Measurements from ENCODE around the gene DEXI. TPM values are rescaled to one million over a fixed set of nuclear protein-coding genes. Genes with fewer than 3 reads are reported as not detected.

DEXI gene
- total and polyA plus RNA-seq, 2 of the 13 experiments (the other 11 are each of a cell fraction or from before 2014, with no cell fraction given), result 51.5 to 70.4 TPM

DNA sequence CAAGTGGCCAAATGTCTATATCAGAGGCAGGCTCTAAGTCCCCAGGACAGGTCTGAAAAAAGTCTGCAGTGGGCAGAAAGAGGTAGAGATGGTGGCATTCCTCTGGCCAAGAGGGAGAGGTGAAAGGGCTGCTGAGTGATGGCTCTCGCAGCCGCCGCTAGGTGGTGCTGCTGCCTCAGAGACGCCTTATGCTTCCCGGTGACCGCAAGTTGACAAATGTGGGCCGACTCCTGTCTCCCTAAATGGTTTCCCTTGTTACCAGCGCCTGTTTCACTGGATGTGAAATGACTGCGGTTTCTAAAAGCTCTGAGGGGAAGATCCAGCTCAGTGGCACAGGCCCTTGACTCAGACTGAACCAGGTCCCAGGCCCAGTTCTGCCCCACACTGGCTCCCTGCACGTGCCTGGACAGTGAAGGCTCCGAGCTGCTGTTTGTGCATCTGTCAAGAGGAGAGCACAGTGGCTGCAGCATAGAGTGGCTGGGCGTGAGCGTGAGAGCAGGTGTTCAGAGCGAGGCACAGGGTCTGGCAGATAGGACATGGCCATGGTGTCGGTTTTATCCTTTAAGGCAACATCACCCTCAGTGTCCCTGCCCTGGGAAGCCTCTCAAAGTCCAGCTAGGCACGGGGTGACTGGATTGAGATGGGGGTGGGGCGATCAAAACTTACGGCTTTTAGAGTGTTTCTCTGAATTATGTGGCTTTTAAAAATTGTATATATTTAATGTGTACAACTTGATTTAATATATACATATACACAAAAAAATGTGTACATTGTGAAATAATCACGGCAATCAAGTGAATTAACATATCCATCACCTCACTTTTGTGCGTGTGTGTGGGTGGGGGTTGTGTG is 22.0 kb upstream of the DEXI start (continued):
- TF ChIP-seq, protein P1, sequence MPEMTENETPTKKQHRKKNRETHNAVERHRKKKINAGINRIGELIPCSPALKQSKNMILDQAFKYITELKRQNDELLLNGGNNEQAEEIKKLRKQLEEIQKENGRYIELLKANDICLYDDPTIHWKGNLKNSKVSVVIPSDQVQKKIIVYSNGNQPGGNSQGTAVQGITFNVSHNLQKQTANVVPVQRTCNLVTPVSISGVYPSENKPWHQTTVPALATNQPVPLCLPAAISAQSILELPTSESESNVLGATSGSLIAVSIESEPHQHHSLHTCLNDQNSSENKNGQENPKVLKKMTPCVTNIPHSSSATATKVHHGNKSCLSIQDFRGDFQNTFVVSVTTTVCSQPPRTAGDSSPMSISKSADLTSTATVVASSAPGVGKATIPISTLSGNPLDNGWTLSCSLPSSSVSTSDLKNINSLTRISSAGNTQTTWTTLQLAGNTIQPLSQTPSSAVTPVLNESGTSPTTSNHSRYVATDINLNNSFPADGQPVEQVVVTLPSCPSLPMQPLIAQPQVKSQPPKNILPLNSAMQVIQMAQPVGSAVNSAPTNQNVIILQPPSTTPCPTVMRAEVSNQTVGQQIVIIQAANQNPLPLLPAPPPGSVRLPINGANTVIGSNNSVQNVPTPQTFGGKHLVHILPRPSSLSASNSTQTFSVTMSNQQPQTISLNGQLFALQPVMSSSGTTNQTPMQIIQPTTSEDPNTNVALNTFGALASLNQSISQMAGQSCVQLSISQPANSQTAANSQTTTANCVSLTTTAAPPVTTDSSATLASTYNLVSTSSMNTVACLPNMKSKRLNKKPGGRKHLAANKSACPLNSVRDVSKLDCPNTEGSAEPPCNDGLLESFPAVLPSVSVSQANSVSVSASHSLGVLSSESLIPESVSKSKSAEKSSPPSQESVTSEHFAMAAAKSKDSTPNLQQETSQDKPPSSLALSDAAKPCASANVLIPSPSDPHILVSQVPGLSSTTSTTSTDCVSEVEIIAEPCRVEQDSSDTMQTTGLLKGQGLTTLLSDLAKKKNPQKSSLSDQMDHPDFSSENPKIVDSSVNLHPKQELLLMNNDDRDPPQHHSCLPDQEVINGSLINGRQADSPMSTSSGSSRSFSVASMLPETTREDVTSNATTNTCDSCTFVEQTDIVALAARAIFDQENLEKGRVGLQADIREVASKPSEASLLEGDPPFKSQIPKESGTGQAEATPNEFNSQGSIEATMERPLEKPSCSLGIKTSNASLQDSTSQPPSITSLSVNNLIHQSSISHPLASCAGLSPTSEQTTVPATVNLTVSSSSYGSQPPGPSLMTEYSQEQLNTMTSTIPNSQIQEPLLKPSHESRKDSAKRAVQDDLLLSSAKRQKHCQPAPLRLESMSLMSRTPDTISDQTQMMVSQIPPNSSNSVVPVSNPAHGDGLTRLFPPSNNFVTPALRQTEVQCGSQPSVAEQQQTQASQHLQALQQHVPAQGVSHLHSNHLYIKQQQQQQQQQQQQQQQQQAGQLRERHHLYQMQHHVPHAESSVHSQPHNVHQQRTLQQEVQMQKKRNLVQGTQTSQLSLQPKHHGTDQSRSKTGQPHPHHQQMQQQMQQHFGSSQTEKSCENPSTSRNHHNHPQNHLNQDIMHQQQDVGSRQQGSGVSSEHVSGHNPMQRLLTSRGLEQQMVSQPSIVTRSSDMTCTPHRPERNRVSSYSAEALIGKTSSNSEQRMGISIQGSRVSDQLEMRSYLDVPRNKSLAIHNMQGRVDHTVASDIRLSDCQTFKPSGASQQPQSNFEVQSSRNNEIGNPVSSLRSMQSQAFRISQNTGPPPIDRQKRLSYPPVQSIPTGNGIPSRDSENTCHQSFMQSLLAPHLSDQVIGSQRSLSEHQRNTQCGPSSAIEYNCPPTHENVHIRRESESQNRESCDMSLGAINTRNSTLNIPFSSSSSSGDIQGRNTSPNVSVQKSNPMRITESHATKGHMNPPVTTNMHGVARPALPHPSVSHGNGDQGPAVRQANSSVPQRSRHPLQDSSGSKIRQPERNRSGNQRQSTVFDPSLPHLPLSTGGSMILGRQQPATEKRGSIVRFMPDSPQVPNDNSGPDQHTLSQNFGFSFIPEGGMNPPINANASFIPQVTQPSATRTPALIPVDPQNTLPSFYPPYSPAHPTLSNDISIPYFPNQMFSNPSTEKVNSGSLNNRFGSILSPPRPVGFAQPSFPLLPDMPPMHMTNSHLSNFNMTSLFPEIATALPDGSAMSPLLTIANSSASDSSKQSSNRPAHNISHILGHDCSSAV (CRISPR knock-in tag; IDR thresholded peaks at IDR 0.05; ENCODE audit: borderline replicate concordance), result no peak
- peak; percentile 86 for TF ChIP-seq MXD4 (CRISPR knock-in tag; IDR thresholded peaks at IDR 0.05)
- 0 out of 2 replicates have a peak, but pooled peaks have one; percentile 40 for TF ChIP-seq MTF2 (CRISPR knock-in tag; IDR thresholded peaks at IDR 0.05; ENCODE audit: borderline replicate concordance)
- no peak for TF ChIP-seq NR3C1 (CRISPR knock-in tag; IDR thresholded peaks at IDR 0.05)
- TF ChIP-seq PPARG (CRISPR knock-in tag; conservative IDR thresholded peaks at IDR 0.05), result no peak
- TF ChIP-seq SP2 (CRISPR knock-in tag; IDR thresholded peaks at IDR 0.05), result no peak
- TF ChIP-seq POGZ (CRISPR knock-in tag; IDR thresholded peaks at IDR 0.05), result no peak
- TF ChIP-seq, protein P2, sequence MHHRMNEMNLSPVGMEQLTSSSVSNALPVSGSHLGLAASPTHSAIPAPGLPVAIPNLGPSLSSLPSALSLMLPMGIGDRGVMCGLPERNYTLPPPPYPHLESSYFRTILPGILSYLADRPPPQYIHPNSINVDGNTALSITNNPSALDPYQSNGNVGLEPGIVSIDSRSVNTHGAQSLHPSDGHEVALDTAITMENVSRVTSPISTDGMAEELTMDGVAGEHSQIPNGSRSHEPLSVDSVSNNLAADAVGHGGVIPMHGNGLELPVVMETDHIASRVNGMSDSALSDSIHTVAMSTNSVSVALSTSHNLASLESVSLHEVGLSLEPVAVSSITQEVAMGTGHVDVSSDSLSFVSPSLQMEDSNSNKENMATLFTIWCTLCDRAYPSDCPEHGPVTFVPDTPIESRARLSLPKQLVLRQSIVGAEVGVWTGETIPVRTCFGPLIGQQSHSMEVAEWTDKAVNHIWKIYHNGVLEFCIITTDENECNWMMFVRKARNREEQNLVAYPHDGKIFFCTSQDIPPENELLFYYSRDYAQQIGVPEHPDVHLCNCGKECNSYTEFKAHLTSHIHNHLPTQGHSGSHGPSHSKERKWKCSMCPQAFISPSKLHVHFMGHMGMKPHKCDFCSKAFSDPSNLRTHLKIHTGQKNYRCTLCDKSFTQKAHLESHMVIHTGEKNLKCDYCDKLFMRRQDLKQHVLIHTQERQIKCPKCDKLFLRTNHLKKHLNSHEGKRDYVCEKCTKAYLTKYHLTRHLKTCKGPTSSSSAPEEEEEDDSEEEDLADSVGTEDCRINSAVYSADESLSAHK (CRISPR knock-in tag; IDR thresholded peaks at IDR 0.05; ENCODE audit: borderline replicate concordance), result no peak
- TF ChIP-seq CENPBD1 (CRISPR knock-in tag; IDR thresholded peaks at IDR 0.05; ENCODE audit: borderline replicate concordance, low read depth), result no peak
- TF ChIP-seq ATF2 (CRISPR knock-in tag; IDR thresholded peaks at IDR 0.05), result no peak
- no peak for TF ChIP-seq NR2C2 (CRISPR knock-in tag; IDR thresholded peaks at IDR 0.05; ENCODE audit: borderline replicate concordance)
- no peak for TF ChIP-seq ATF7 (IDR thresholded peaks at IDR 0.05)
- TF ChIP-seq ATF7 (CRISPR knock-in tag; IDR thresholded peaks at IDR 0.05), result no peak
- TF ChIP-seq HNRNPUL1 (IDR thresholded peaks at IDR 0.05; ENCODE audit: low read depth, low read length), result no peak
- no peak for TF ChIP-seq RFX1 (IDR thresholded peaks at IDR 0.05)
- peak; percentile 36; the same call in 1 of the 2 replicates for TF ChIP-seq HCFC1 (IDR thresholded peaks at IDR 0.05; ENCODE audit: low read depth, low read length)
- no peak for TF ChIP-seq ZNF749 (CRISPR knock-in tag; IDR thresholded peaks at IDR 0.05; ENCODE audit: borderline replicate concordance)
